OCI-LY7 (cell line): Measurements from ENCODE around the gene ILKAP. TPM values are rescaled to one million over a fixed set of nuclear protein-coding genes. Genes with fewer than 3 reads are reported as not detected.

Experiments used
- BruUV-seq: library from RNA; stranded (reverse); fragments of 400-500 nt; replicated peaks from 2 replicates; lab custom pipeline; 2021; lab: Mats Ljungman, UMichigan
- CTCF ChIA-PET: fragments of 300-600 bp; sonication (Branson Sonifier 250); formaldehyde crosslinking; loops from one replicate; lab custom pipeline; 2022; ENCODE audit warnings: antibody characterized with exemption; ENCODE audit not compliant: unreplicated experiment; lab: Charles Lee
- POLR2A ChIA-PET: fragments of 300-600 bp; sonication (Branson Sonifier 250); formaldehyde crosslinking; loops from one replicate; lab custom pipeline; 2022; ENCODE audit warnings: antibody characterized with exemption; lab: Charles Lee
- DNase-seq: peaks from one replicate; pipeline ENCODE4 v3.0.0-alpha.2; 2015; ENCODE audit warnings: low spot score
- H2AFZ ChIP-seq: fragments of 200-600 bp; sonication (generic), shearing (Covaris generic); 2 replicates; pipeline ENCODE4 v1.6.1; 2014; ENCODE audit warnings: mild to moderate bottlenecking, antibody characterized with exemption, low read length, moderate library complexity
- H3K27ac ChIP-seq: fragments of 200-600 bp; sonication (generic); 2 replicates; pipeline ENCODE4 v1.5.1; 2014; ENCODE audit warnings: mixed run types, low read depth, mild to moderate bottlenecking, moderate library complexity, low read length, inconsistent platforms; ENCODE audit not compliant: poor library complexity, severe bottlenecking
- H3K36me3 ChIP-seq: fragments of 200-600 bp; sonication (generic); 2 replicates; pipeline ENCODE4 v1.6.1; 2014; ENCODE audit warnings: mild to moderate bottlenecking, antibody characterized with exemption, low read length, moderate library complexity, mixed read lengths; ENCODE audit not compliant: insufficient read depth
- H3K4me1 ChIP-seq: fragments of 200-600 bp; sonication (generic); 2 replicates; pipeline ENCODE4 v1.5.1; 2014; ENCODE audit warnings: mild to moderate bottlenecking, low read length; ENCODE audit not compliant: insufficient read depth, poor library complexity, severe bottlenecking
- H3K4me2 ChIP-seq: fragments of 200-600 bp; sonication (generic); 2 replicates; pipeline ENCODE4 v1.6.1; 2014; ENCODE audit warnings: mild to moderate bottlenecking, low read length
- H3K4me3 ChIP-seq: fragments of 200-600 bp; sonication (generic); 2 replicates; pipeline ENCODE4 v1.5.1; 2014; ENCODE audit warnings: mild to moderate bottlenecking, low read depth, low read length; ENCODE audit not compliant: poor library complexity, severe bottlenecking
- H3K79me2 ChIP-seq: fragments of 200-600 bp; sonication (generic); 2 replicates; pipeline ENCODE4 v1.6.1; 2016; ENCODE audit warnings: low read depth, mild to moderate bottlenecking, low read length, moderate library complexity, mixed read lengths; ENCODE audit not compliant: insufficient read depth
- H3K9me2 ChIP-seq: fragments of 200-600 bp; sonication (generic); 2 replicates; pipeline ENCODE4 v1.6.1; 2016; ENCODE audit warnings: mild to moderate bottlenecking, low read length, mixed read lengths; ENCODE audit not compliant: insufficient read depth
- H3K9me3 ChIP-seq: fragments of 200-600 bp; sonication (generic); 2 replicates; pipeline ENCODE4 v1.6.1; 2014; ENCODE audit warnings: mild to moderate bottlenecking, mixed run types, low read length, mixed read lengths
- H4K20me1 ChIP-seq: fragments of 200-600 bp; sonication (generic); 2 replicates; pipeline ENCODE4 v1.6.1; 2014; ENCODE audit warnings: mild to moderate bottlenecking, antibody characterized with exemption, low read length, moderate library complexity, mixed read lengths; ENCODE audit not compliant: insufficient read depth
- EZH2phosphoT487 ChIP-seq: fragments of 200-600 bp; sonication (generic); IDR thresholded peaks from 2 replicates; pipeline ENCODE4 v1.6.1; 2018; ENCODE audit warnings: low read depth, borderline replicate concordance, mild to moderate bottlenecking, mixed run types, antibody characterized with exemption, low read length, moderate library complexity, mixed read lengths
- intact Hi-C: fragments of 100-400 bp; cut with micrococcal nuclease; formaldehyde crosslinking; loops from one replicate; pipeline ENCODE4 v1.10.0; 2022; ENCODE audit not compliant: unreplicated experiment
- total RNA-seq, 2 experiments: library from RNA; depleted of rRNA in 1 of 2; stranded (reverse); fragments of >200 nt in 1 of 2; shearing (Covaris generic) in 1 of 2; gene quantifications; 2 replicates each; pipeline ENCODE4 v1.2.3, GENCODE V29; 2014 to 2022
- TF ChIP-seq, protein P1 (sequence below): fragments of 200-600 bp; sonication (generic); conservative IDR thresholded peaks from 2 replicates; pipeline ENCODE4 v1.5.1; 2014; ENCODE audit warnings: mild to moderate bottlenecking, antibody characterized with exemption, low read length, moderate library complexity, mixed read lengths

Gene ILKAP
- total RNA-seq, 2 experiments from 2014 or later: 33.1 to 61.8 TPM

DNA sequence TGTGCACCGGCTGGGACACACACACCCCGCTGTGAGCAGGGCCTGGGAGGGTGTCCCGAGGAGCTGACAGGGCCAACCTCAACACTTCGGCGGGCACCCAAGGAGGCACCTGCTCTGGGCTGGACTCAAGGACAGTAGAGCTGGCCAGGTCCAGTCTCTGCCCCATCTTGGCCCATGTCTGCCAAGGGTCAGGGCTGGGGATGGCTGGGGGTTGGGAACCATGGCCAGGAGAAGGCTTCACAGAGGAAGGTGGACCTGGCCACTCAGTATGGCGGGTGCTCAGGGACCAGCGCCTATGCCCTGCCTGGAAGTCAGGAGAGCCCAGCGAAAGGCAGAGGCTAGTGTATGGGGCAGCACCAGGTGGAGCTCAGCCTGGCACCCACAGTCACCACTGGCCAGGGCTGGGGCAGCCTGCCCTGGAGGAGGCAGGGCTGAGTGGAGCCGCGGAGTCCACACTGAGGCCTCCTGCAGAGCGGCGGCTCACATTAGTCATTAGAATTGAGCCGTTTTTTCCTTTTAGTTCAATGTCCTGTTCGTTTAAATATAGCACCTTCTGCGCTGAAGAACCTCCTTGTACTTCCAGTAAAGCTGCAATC, 40.6 kb downstream of the ILKAP start:
- Histone ChIP-seq H3K4me3 (no peak overlapping the region), H2AFZ (no peak overlapping the region), H4K20me1 (no peaks in the 10 kb centered on the region), H3K79me2 (no peaks in the 10 kb centered on the region), H3K9me2 (no peaks in the 10 kb centered on the region), H3K9me3 (no peaks in the 10 kb centered on the region), H3K4me1 (peaks cover 21% of the 10 kb centered on the region), H3K27ac (no peak overlapping the region), H3K4me2 (no peak overlapping the region), H3K36me3 (no peaks in the 10 kb centered on the region; the same call in 1 of the 2 replicates)
- no TSS peak for BruUV-seq
- DNase-seq: no peak
- TF ChIP-seq, protein P1, sequence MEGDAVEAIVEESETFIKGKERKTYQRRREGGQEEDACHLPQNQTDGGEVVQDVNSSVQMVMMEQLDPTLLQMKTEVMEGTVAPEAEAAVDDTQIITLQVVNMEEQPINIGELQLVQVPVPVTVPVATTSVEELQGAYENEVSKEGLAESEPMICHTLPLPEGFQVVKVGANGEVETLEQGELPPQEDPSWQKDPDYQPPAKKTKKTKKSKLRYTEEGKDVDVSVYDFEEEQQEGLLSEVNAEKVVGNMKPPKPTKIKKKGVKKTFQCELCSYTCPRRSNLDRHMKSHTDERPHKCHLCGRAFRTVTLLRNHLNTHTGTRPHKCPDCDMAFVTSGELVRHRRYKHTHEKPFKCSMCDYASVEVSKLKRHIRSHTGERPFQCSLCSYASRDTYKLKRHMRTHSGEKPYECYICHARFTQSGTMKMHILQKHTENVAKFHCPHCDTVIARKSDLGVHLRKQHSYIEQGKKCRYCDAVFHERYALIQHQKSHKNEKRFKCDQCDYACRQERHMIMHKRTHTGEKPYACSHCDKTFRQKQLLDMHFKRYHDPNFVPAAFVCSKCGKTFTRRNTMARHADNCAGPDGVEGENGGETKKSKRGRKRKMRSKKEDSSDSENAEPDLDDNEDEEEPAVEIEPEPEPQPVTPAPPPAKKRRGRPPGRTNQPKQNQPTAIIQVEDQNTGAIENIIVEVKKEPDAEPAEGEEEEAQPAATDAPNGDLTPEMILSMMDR: no peak
- TF ChIP-seq EZH2phosphoT487: no peak
- ChIA-PET CTCF (interaction anchor here (1.5 kb wide), 1 partner anchor 100 kb away, joined by 7 read pairs; no protein-coding TSS in a partner anchor), POLR2A (no interaction called here)
- intact Hi-C loops: loop anchor here (5.0 to 10.0 kb wide), 3 partner anchors 79 to 308 kb away; partner anchors contain the start of genes HES6, RAMP1 and UBE2F

DNA sequence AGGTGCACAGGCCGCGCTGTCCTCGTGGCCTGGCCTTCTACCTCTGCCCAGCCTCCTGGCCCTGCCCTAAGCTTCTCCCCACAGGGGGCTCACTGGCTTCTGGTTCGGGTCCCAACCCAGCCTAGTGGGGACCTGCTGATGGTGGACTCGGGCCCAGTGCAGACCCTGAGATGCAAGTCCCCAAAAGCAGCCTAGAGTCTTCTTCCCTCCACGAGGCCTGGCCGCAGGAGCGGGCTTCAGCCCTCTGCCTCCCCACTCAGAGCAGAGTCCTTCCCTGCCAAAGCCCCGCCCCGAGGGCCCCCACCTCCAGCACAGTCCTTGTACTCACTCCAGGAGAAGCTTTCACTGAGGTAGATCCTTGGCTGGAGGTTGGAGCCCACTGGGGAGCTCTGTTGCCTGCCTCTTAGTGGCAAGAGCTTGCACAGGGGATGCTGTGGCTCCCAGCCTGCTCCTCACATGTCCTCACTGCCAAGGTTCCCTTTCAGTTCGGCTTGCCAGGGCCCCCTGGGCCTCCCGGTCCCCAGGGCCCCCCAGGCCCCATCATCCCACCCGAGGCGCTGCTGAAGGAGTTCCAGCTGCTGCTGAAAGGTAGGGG, 41.1 kb downstream of the ILKAP start:
- no peaks in the 10 kb centered on the region for H4K20me1 ChIP-seq
- H3K4me3 ChIP-seq: no peak overlapping the region
- DNase-seq: no peak
- no peak overlapping the region for H3K4me2 ChIP-seq
- peaks cover 21% of the 10 kb centered on the region for H3K4me1 ChIP-seq
- no peaks in the 10 kb centered on the region for H3K9me2 ChIP-seq
- no peaks in the 10 kb centered on the region for H3K9me3 ChIP-seq
- intact Hi-C loops: loop anchor here (5.0 to 10.0 kb wide), 3 partner anchors 80 to 308 kb away; partner anchors contain the start of genes HES6, RAMP1 and UBE2F
- no peaks in the 10 kb centered on the region for H3K36me3 ChIP-seq
- no peak overlapping the region for H2AFZ ChIP-seq
- no TSS peak for BruUV-seq
- no peaks in the 10 kb centered on the region for H3K79me2 ChIP-seq
- no peak for TF ChIP-seq EZH2phosphoT487
- TF ChIP-seq, protein P1: no peak
- ChIA-PET CTCF (interaction anchor here (1.5 kb wide), 1 partner anchor 101 kb away, joined by 7 read pairs; no protein-coding TSS in a partner anchor), POLR2A (no interaction called here)
- H3K27ac ChIP-seq: no peak overlapping the region
